ENCODE results near the gene SALL1. TPM values are rescaled to one million over a fixed set of nuclear protein-coding genes. Genes with fewer than 3 reads are reported as not detected.

The SALL1 gene
- total RNA-seq, 1 experiment from 2014 or later = not detected

DNA sequence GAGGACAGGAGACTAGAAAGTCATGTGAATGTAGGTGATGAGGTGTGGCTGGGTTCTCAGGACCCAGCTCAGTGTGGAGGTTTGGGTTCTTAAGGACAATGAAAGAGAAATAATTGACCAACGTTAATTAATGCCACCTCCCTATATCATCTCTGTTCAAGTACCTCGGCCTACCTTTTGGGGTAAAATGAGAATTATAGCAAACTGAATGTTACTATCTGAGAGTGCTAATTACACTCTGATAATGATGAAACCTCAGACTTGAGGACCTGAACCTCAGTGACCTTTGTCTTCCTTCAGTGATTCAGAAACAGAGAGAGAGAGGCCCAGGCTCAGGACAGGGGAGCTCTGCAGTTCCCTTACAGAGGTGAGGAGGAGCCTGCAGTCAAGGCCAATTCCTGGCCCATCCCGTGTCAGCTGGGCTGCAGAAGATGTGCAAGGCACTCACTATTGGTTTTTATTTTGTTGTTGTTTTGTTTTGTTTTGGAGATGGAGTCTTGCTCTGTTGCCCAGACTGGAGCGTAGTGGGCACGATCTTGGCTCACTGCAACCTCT is 57.3 kb downstream of the SALL1 start:
- Histone ChIP-seq H3K9ac (ENCODE audit: low read length) (no peak overlapping the region), H3K36me3 (ENCODE audit: low read depth, low read length) (no peaks in the 10 kb centered on the region), H3K27ac (ENCODE audit: low read length) (no peak overlapping the region), H3K79me2 (ENCODE audit: low read length) (no peaks in the 10 kb centered on the region), H3F3A (ENCODE audit: low read length, unreplicated experiment) (no peaks in the 10 kb centered on the region), H3K27me3 (ENCODE audit: low read length) (no peaks in the 10 kb centered on the region), H3K4me1 (ENCODE audit: insufficient read depth, low read length) (no peaks in the 10 kb centered on the region), H2AFZ (ENCODE audit: low read length) (no peak overlapping the region), H3K9me2 (replicated peaks; ENCODE audit: low read length) (no peaks in the 10 kb centered on the region), H4K20me1 (ENCODE audit: low read length) (no peaks in the 10 kb centered on the region), H3K4me3 (ENCODE audit: low read length) (no peak overlapping the region), H3K9me3 (ENCODE audit: low read length) (no peaks in the 10 kb centered on the region), H3K4me2 (ENCODE audit: low read length) (no peak overlapping the region)
- BruUV-seq (replicated peaks) = no TSS peak
- intact Hi-C loops (cut with micrococcal nuclease) = no loop called here
- POLR2A ChIA-PET (ENCODE audit: unreplicated experiment) = no interaction called here
- TF ChIP-seq CTCF (conservative IDR thresholded peaks at IDR 0.05; ENCODE audit: low read depth, low read length) (no peak), EZH2 (IDR thresholded peaks at IDR 0.05; ENCODE audit: low read length, unreplicated experiment) (no peak), EZH2phosphoT487 (IDR thresholded peaks at IDR 0.05; ENCODE audit: borderline replicate concordance, low read length) (no peak)
- no peak for ATAC-seq
- no peak for DNase-seq
- CTCF ChIA-PET = no interaction called here

Measured in PC-3 (cell line).